Calu3 (cell line): Measurements from ENCODE around the gene PTPRN2. TPM values are rescaled to one million over a fixed set of nuclear protein-coding genes. Genes with fewer than 3 reads are reported as not detected.

ENCODE experiments used
- BruUV-seq: library from RNA; stranded (reverse); fragments of 400-500 nt; replicated peaks from 2 replicates; lab custom pipeline; 2021; lab: Mats Ljungman, UMichigan
- CTCF ChIA-PET: fragments of 300-600 bp; sonication (Branson Sonifier 250); formaldehyde crosslinking; loops from one replicate; lab custom pipeline; 2022; ENCODE audit warnings: antibody characterized with exemption; lab: Charles Lee
- DNase-seq: peaks from one replicate; pipeline ENCODE4 v3.0.0; 2022
- H3K27ac Mint-ChIP-seq: one replicate; pipeline ENCODE4 v1.8.0; 2022; ENCODE audit warnings: mixed read lengths; ENCODE audit not compliant: unreplicated experiment
- H3K27me3 Mint-ChIP-seq: one replicate; pipeline ENCODE4 v1.8.0; 2022; ENCODE audit warnings: mixed read lengths; ENCODE audit not compliant: unreplicated experiment
- H3K36me3 Mint-ChIP-seq: one replicate; pipeline ENCODE4 v1.8.0; 2022; ENCODE audit warnings: mild to moderate bottlenecking, moderate library complexity, mixed read lengths; ENCODE audit not compliant: insufficient read depth, unreplicated experiment
- H3K4me1 Mint-ChIP-seq: one replicate; pipeline ENCODE4 v1.8.0; 2022; ENCODE audit warnings: mild to moderate bottlenecking, low read depth, mixed read lengths; ENCODE audit not compliant: unreplicated experiment
- H3K4me3 Mint-ChIP-seq: one replicate; pipeline ENCODE4 v1.8.0; 2022; ENCODE audit warnings: mild to moderate bottlenecking, low read depth, moderate library complexity, mixed read lengths; ENCODE audit not compliant: unreplicated experiment
- H3K9me3 Mint-ChIP-seq: one replicate; pipeline ENCODE4 v1.8.0; 2022; ENCODE audit warnings: low read depth, mixed read lengths; ENCODE audit not compliant: unreplicated experiment
- intact Hi-C: fragments of 100-400 bp; cut with micrococcal nuclease; formaldehyde crosslinking; loops from one replicate; pipeline ENCODE4 v1.10.0; 2022; ENCODE audit not compliant: unreplicated experiment
- total RNA-seq: library from RNA; stranded (reverse); gene quantifications from 2 replicates; pipeline ENCODE4 v1.2.3, GENCODE V29; 2022
- TF ChIP-seq, protein P1 (sequence below): fragments of 200-600 bp; IDR thresholded peaks from one replicate; pipeline ENCODE4 v1.8.0; 2022; ENCODE audit warnings: antibody characterized with exemption; ENCODE audit not compliant: unreplicated experiment

Gene PTPRN2
- total RNA-seq, 1 experiment from 2014 or later, result 2.0 TPM

GRCh38 chr7:158448430-158449100, 139.1 kb downstream of the PTPRN2 start:
- intact Hi-C loops, result no loop called here
- Mint-ChIP-seq H3K4me3 (no peak overlapping the region), H3K9me3 (no peaks in the 10 kb centered on the region), H3K4me1 (no peaks in the 10 kb centered on the region), H3K27ac (no peak overlapping the region), H3K27me3 (no peaks in the 10 kb centered on the region), H3K36me3 (no peaks in the 10 kb centered on the region)
- TF ChIP-seq, protein P1, sequence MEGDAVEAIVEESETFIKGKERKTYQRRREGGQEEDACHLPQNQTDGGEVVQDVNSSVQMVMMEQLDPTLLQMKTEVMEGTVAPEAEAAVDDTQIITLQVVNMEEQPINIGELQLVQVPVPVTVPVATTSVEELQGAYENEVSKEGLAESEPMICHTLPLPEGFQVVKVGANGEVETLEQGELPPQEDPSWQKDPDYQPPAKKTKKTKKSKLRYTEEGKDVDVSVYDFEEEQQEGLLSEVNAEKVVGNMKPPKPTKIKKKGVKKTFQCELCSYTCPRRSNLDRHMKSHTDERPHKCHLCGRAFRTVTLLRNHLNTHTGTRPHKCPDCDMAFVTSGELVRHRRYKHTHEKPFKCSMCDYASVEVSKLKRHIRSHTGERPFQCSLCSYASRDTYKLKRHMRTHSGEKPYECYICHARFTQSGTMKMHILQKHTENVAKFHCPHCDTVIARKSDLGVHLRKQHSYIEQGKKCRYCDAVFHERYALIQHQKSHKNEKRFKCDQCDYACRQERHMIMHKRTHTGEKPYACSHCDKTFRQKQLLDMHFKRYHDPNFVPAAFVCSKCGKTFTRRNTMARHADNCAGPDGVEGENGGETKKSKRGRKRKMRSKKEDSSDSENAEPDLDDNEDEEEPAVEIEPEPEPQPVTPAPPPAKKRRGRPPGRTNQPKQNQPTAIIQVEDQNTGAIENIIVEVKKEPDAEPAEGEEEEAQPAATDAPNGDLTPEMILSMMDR, result no peak
- CTCF ChIA-PET, result no interaction called here
- BruUV-seq, result no TSS peak
- DNase-seq, result no peak

- no peak for DNase-seq
- Mint-ChIP-seq H3K27ac (no peak overlapping the region), H3K27me3 (no peaks in the 10 kb centered on the region), H3K9me3 (no peaks in the 10 kb centered on the region), H3K36me3 (no peaks in the 10 kb centered on the region), H3K4me1 (no peaks in the 10 kb centered on the region), H3K4me3 (no peak overlapping the region)
- CTCF ChIA-PET, result no interaction called here
- TF ChIP-seq, protein P1, result no peak
- intact Hi-C loops, result no loop called here
- BruUV-seq, result no TSS peak
Measured at GRCh38 chr7:158447506-158448171, 140.0 kb downstream of the PTPRN2 start.

GRCh38 chr7:158447151-158447505, 140.5 kb downstream of the PTPRN2 start:
- Mint-ChIP-seq H3K4me3 (no peak overlapping the region), H3K27ac (no peak overlapping the region), H3K4me1 (no peaks in the 10 kb centered on the region), H3K36me3 (no peaks in the 10 kb centered on the region), H3K27me3 (no peaks in the 10 kb centered on the region), H3K9me3 (no peaks in the 10 kb centered on the region)
- CTCF ChIA-PET, result no interaction called here
- BruUV-seq, result no TSS peak
- no peak for DNase-seq
- intact Hi-C loops, result no loop called here
- TF ChIP-seq, protein P1, result no peak

GRCh38 chr7:158446706-158447105, 140.9 kb downstream of the PTPRN2 start:
- CTCF ChIA-PET, result no interaction called here
- intact Hi-C loops, result no loop called here
- Mint-ChIP-seq H3K36me3 (no peaks in the 10 kb centered on the region), H3K27ac (no peak overlapping the region), H3K4me3 (no peak overlapping the region), H3K4me1 (no peaks in the 10 kb centered on the region), H3K27me3 (no peaks in the 10 kb centered on the region), H3K9me3 (no peaks in the 10 kb centered on the region)
- DNase-seq, result no peak
- BruUV-seq, result no TSS peak
- TF ChIP-seq, protein P1, result no peak
